GM19438 (cell line): ENCODE results near the gene REPIN1.
A peak's percentile ranks its signal among the peaks of the same experiment; 100 is the strongest.

ENCODE experiments used
- ATAC-seq: cut with Tn5 transposase; IDR thresholded peaks from one replicate; pipeline ENCODE4 v1.9.1; 2021; ENCODE audit warnings: low read depth; ENCODE audit not compliant: unreplicated experiment

Gene REPIN1

DNA sequence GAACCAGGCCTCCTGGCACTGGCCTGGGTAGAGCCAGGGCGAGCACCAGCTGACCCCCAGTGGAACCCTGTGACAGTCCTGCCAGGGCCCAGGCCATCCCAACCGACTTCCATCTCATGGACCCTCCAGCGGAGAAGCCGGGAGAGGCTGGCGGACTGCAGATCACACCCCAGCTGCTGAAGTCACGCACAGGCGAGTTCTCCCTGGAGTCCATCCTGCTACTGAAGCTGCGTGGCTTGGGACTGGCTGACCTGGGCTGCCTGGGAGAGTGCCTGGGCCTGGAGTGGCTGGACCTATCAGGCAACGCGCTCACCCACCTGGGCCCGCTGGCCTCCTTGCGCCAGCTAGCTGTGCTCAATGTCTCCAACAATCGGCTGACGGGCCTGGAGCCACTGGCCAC, 31.9 kb upstream of the REPIN1 start:
- ATAC-seq = no peak

DNA sequence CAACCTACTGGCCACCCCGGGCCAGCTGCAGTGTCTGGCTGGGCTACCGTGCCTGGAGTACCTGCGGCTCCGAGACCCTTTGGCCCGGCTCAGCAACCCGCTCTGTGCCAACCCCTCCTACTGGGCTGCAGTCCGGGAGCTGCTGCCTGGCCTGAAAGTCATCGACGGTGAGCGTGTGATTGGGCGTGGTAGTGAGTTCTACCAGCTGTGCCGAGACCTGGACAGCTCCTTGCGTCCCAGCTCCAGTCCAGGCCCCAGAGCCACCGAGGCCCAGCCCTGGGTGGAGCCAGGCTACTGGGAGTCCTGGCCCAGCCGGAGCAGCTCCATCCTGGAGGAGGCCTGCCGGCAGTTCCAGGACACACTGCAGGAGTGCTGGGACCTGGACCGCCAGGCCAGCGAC, 31.4 kb upstream of the REPIN1 start:
- ATAC-seq = no peak

DNA sequence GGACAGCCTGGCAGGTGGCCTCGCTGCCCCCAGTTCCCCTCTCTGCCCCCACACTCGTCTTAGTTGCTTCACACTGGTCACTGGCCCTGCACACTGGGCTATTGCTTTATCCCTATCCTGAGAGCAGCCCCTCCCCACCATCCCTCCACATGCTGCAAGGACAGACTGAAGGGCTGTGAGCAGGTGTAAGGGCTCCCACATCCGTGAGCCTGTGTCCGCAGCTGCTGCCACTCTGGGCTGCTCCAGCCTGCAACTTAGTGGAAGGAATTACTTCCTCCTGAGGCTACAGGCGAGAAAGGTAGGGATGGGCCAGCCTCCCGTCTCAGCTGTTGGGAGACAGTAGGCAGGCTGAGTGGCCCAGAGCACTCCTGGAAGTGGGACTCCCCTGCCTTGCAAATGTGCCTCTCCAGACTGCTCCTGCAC, 31.0 kb upstream of the REPIN1 start:
- ATAC-seq = no peak

DNA sequence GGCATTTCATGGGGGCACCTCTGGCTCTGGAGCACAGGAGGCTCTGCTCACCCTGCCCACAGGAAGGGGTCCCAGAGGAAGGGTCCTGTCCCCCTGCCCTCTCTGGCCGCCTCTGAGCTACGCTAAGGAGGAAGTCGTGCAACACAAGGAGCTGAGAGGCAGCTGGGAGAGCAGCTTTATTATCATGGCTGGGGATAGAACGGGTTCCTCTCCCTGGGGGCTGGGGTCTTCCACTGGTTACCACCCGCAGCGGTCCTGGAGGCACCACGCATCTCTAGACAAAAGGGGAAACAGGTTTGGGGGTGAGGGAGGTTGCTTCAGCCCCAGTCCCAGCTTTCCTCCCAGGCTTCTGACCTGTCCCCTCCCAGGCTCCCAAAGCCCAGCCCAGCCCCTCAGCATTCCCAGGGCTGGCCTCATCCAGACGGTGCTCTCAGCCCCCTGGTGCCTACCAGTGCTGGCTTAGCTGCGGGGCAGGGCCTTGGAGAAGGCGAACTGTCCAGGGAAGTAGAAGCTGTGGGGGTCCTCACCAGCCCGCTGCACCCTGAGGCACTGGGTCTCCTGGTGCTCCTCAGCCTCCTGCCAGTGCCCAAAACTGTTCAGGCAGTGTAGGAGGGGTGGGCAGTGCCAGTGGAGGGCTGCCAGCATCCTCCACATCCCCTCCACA, 30.3 kb upstream of the REPIN1 start:
- ATAC-seq = no peak

DNA sequence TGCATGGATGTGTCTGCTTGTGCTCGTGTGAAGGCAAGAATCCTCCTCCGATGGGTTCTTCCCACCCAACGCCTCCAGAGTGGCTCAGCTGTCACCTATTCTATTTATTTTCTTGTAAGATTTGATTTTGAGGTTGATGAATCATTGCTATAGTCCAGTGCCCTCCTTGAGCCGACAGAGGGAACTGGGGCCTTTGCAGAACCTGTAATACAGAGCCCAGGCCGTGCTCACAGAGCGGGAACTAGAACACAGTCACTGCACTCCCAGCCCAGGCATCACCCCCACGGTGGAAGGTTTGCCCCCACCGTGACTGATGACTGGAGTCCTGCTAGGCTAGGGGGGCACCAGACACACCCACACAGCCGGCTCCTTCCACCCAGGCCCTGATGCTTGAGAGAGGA, 29.2 kb upstream of the REPIN1 start:
- no peak for ATAC-seq

DNA sequence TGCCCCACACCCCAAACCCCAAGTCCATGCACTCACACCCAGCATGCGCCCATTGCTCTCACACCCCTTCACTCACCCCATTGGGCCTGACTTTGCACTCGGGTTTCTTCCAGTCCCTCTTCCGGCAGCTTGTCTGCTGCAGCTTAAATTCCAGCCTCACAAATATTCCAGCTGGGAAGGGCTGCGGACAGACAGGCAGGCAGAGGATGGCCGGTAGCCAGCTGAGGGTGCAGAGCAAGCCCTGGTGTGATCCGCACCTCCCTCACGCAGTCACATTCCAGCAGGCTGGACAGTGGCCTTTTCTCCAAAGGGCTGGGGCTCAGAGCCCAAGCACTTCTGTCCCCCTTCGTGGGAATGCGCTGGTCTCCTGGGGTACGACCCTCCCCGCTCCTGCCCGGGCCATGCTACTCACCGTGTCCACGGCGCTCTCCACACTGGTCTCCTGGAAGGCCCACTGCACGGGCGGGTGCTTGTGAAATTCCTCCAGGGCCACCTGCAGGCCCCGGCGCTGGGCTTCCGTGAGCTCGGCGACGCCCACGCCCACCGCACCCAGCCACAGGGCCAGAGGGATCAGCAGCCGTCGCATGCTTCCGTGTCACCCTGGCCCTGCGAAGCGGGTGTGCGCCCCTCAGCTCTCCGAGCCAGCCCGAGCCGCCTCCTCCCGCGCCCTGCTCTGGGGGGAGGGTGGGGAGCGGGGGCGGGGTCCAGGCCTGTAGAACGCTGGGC, 28.4 kb upstream of the REPIN1 start:
- no peak for ATAC-seq

DNA sequence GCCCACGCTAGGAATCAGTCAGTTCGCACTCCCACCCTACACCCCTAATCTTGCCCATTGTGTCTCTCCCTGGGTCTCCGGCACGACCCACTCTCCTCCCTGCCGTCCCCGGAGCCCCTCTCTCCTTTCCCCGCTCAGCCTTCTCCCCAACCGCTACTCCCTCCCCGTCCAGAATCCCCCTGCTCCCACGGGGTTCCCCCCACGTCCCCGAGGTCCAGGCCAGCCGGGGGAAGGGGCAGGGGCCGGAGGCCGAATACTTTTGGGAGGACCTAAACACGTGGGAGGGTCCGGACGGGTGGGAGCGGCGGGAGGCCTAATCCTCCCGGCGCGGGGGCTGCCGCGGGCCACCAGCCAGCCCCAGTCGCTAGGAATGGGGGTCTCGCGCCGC, 27.8 kb upstream of the REPIN1 start:
- no peak for ATAC-seq

DNA sequence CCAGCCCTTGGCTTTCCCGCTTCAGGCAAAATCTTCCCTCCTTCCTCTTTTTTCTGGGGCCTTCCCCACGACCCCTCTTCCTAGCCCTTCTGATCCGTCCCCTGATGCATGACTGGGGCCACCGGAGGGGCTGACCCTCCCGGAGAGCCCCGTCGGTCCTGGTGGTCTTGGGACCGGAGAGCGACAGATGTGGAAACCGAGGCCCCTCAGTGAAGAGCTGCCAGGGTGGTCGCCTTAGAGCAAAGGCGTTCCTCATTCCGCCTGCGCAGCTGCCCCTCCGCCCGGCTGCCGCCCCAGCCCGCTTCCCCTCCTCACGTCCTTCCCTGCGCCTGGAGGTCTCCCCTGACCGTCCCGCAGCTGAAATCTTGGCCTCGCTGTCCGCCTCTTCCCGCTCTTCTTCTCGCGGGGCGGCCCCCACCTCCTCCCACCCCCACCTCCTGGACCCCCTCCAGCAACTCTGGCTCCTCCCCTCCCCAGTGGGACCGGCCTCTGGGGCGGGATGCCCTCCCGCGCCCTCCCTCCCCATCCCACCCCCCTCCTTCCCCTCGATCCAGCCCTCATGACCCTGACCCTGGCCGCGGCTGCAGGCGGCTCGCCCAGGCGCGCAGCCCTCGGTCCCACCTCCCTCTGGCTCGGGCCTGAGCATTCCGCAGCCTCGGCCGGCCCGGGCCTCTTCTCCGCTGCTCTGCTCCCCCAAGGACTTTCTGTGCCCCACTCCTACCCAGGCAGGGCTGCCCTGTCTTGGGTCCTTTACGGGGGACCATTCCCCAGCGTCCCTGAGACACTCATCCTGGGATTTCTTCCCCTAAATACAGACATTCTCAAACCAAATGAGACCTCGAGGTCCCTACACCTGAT, 27.1 kb upstream of the REPIN1 start, which contains the start of gene RARRES2:
RARRES2 (minus strand) TSS at position 367 of the 858 bp plus-strand sequence. CDS start 1,020 bp downstream, outside the sequence.
- ATAC-seq = no peak

DNA sequence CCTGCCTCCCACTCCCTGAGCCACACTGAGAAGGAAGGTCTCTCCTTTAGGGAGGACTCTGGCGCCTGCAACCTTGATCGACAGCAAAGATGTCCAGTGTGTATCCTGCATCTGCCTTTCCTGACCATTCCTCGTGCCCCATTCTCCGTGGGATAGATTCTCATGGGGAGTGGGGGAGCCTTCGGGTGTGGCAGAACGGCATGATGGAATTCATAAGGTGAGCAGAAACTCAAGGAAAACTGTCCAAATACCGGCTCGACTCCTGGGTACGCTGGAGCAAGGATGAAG, 26.6 kb upstream of the REPIN1 start:
- no peak for ATAC-seq

DNA sequence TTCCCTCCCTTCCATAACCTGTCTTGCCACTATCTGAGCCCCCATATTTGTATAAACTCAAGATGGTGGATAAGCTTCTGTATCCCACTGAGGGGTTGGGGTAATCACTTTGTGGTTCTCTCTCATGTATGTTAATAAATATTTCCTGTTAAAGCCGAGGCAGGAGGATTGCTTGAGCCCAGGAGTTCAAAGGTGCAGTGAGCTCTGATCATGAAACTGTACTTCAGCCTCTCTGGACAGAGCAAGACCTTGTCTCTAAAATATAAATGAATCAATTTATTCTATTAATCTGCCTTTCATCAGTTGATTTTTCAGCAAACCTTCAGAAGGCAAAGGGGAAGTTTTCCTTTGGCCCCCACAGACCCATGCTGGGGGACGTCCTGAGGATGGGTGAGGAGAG, 25.4 kb upstream of the REPIN1 start:
- ATAC-seq = no peak

DNA sequence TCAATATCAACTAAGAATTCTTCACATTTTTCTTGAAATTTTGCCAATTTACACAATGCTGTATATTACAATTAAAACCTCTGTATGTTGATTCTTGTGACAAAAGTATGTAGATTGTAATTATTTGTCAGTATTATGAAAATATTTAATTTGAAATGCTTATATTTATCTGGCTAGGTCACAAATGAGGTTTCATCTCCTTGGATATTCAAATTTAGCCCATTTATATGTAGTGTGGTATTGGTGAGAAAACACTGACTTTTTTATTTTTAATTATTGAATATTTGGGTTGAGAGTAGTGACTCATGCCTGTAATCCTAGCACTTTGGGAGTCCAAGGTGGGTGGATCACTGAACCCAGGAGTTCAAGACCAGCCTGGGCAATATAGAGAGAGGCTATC, 24.3 kb upstream of the REPIN1 start:
- ATAC-seq = no peak

DNA sequence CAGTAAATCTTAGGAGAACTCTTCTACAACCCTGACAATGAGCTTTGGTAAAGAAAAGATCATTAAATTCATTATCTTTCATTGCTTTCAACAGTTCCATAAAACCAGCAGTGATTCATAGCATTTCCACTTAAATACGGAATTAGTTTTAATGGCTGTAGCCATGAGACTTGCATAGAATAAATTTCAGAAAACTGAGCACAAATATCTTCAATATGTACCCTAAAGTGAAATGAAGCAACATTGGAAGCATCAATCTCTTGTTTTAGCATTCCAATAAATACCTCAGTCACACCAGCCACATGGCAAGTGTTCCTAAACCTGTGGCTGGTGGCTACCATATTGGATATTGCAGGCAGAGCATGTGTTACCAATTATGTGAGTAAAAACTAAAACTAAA, 23.6 kb upstream of the REPIN1 start:
- no peak for ATAC-seq

DNA sequence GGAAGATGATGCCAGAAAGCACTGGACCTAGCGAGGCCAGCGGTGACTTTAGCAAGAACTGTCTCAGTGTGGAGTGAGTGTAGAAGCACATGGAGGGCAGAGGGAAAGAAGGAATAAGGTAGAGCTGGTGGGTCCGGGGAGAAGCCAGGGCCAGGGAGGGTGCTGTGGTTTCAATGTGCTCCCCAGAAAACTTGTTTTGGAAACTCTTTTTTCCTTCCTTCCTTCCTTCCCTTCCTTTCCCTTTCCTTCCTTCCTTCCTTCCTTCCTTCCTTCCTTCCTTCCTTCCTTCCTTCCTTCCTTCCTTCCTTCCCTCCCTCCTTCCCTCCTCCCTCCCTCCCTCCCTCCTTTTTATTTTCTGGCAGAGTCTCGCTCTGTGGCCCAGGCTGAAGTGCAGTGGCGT, 21.7 kb upstream of the REPIN1 start:
- no peak for ATAC-seq

DNA sequence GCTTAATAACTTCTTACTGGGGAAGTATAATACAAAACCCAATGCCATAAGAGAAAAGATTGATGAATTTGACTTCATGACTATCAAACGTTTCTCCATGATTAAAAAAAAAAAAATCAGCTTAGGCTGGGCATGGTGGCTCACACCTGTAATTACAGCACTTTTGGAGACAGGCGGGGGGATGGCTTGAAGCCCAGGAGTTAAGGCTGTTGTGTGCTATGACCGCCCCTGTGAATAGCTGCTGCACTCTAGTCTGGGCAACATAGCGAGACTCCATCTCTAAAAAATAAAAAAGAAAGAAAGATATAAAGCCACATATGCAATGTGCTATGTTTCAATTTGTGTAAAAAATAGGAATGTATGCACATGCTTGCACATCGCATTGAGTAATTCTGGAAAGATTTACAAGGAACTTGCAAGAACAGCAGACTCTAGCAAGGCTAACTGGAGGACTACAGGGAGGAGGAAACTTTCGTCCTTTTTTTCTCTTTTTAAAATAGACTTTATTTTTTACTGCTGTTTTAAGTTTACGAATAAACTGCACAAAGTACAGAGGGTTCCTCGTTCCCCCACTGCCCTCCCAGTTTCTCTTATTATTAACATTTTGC, 16.9 kb upstream of the REPIN1 start:
- no peak for ATAC-seq

DNA sequence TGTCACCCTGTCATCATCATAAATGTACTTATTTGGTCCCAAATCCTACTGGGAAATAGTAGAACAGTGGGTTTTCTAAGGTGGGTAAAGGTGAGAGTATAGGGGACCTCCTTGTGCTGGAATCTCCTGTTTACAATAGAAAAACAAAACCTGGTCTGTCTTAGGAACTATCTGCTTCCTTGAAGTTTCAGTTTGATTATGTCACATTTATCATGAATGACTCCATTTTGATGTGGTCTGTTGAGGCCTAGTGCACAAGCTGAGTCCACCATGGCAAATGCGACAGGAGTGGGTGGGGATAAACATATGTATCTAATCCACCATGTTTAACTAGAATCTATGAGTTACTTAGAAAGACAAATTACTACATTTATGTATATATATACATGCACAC, 13.0 kb upstream of the REPIN1 start:
- no peak for ATAC-seq

DNA sequence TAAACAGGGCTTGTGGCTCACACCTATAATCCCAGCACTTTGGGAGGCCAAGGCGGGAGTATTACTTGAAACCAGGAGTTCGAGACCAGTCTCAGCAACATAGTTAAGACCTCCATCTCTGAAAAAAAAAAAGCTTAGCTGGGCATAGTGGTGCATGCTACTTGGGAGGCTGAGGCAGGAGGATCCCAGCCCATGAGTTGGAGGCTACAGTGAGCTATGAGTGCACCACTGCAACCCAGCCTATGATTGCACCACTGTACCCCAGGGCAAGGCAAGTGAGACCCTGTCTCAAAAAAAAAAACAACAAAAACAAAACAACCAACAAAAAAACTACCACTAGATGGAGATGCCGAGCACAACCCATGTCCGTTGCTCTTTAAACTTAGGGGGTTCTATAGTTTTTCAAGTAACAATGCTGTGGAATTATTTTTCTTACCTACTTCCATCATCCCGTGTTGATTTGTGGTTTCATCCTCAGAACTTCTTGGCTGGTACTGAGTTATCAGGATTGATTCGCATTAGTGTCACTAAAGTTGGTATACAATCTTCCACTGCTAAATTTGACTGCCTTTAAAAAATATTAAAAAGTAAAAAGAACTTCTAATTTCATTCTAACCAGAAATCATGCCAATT, 12.2 kb upstream of the REPIN1 start:
- no peak for ATAC-seq

DNA sequence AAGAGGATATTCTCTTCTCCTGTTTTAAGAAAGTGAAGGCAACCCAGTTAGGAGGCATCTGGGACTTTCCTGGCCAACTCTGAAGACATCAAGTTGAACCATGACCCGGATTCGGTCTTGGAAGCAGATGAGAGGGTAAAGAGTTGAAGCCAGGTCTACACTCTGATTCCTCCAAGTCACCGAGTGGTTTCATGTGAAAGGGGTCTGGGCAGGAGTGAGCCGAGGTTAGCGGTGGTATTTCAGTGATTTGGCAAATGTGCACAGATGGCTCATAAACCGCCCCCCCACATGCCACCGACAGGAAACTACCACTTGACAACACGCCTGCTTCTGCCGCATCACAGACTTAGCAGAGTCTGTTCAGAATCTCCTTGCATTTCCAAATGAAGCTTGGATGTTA, 11.4 kb upstream of the REPIN1 start:
- peak; percentile 70 for ATAC-seq

DNA sequence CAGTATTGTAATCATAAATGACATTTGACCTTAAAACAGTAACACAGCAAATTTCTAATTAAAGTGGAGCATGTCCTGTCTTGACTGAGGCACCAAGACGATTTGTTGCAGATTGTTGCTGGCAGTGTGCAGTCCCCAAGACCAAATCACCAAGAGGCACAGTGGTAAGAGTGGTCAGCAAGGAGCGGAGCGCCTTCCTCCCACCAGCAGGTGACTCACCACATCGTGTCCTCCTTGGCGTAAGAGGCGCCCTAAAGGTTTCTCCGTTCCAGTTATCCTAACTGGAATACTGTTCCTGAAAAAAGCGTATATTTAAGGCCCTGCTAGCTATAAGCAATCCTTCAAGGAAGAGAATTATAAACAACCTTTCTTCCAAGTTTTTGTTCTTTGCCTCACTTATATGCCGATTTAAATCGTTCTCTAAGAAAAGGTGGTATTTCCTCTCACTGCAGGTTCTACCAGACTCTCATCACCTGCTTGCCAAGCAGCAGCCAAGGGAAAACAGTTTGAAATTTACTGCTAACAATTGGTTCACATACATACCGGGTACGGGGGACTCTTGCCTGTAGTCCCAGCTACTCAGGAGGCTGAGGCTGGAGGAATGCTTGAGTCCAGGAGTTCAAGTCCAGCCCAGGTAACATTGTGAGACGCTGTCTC, 10.7 kb upstream of the REPIN1 start:
- peak; percentile 20 for ATAC-seq

DNA sequence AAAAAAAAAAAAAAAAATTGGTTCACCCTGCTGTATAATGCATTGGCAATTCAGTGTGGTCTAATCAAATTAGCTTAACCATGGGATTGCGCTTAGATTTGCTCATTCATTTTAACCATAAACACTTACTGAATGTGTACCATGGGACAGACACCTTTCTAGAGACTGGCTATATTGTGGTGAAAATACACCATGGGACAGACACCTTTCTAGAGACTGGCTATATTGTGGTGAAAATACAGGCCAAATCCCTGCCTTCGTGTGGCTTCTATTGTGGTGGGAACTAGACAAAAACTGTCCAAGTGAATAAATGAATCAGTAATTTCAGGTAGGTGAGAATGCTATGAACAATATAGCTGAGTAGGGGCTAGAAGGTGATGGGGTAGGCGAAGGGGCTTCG, 10.2 kb upstream of the REPIN1 start:
- no peak for ATAC-seq

DNA sequence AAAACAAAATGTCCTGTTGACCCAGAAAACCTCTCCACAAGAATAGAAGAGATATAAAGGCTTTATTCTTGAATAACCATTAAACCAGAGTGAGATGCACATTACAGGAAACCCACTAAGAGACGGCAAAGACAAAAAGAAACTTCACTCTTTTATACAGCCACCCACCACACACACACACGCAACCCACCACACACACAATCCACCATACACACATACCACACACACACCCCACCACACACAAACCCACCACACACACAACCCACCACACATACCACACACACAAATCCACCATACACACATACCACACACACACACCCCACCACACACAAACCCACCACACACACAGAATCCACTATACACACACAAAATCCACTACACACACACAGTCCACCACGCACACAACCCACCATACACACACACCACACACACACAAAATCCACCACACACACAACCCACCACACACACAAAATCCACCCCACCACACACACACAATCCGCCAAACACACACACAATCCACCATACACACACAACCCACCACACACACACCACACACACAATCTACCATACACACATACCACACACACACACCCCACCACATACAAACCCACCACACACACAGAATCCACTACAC, 9.5 kb upstream of the REPIN1 start:
- no peak for ATAC-seq
